ENCODE data around the gene RUNX1.

RUNX1 gene

DNA sequence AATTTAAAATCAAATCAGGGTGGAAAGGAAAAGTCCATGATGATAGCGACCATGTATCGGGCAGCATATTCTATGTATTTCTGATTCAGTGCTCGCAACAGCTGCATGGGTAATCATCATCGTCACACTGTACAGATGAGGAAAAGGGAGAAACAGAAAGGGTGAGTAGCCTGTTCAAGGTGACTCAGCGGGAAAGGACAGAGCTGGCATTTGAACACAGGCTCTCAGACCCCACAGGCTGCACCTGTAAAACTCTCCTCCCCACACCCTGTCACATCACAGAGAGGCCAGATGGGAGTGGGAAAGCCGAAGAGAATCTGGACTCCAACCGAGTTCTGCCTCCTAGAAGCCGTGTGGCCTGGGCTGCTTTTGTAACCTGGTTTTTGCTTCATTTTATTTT lies 14.0 kb downstream of the RUNX1 start:
- no peak for DNase-seq

DNA sequence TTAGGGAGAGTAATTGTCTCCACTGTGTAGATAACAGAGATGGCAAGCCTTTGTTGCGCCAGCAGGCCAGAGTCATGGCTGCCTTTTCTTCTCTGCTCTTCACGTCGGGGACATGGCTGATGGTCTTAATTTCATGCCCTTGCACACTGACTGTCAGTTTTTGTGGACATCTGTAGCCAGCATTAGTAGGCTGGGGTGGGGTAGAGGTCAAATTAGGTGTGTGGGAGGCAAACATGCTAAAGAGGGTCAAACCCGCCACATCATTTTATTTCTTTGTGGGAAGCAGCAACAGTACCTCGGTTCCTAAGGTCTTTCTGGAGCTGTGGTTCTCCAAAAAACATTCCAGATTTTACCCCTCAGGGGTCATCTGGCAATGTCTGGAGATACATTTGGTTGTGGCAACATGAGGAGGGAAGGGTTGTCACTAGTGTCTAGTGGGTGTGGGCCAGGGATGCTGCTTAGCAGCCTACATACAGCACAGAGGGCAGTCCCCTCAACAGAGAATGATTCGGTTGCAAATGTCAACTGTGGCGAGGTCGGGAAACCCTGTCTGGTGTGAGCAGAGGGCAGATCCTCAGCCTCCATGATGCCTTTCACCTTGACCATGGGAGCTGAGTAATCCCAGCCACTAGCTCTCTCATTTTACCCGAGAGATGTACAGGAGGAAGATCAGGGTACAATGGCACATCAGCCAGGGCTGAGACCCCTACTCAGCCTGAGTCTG lies 14.7 kb downstream of the RUNX1 start:
- no peak for DNase-seq

DNA sequence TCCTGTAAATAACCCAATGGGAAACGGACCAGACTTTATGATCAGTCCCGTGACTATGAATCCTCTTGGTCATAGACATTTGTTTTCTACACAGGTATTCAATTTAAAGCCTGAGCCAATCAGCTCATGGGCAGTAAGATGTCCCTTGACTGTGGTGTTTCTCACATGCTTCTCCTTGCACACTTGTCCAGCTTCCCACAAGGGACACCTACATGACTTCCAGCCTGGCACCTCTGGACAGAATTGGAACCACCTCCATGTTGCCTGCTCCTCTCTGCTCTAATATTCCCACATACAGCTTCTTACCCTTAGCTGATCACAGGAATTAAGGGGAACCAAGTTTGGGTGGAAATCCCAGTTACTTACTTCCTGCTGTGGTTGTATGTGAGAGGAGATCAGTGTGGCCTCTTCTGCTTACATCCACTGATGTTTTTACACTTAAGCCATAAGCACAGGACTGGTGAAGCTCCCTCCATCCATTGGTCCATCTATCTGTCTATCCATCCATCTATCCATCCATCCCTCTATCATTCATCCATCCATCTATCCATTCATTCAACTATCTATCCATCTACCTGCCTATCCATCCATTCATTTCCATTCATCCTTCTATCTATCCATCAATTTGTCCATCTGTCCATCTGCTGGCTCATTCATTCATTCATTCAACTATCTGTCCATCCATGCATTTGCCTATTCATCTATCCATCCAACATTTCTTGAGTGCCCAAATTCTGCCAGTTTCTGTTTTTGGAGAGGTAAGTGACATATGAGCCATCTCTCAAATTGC lies 16.4 kb downstream of the RUNX1 start:
- DNase-seq: no peak

DNA sequence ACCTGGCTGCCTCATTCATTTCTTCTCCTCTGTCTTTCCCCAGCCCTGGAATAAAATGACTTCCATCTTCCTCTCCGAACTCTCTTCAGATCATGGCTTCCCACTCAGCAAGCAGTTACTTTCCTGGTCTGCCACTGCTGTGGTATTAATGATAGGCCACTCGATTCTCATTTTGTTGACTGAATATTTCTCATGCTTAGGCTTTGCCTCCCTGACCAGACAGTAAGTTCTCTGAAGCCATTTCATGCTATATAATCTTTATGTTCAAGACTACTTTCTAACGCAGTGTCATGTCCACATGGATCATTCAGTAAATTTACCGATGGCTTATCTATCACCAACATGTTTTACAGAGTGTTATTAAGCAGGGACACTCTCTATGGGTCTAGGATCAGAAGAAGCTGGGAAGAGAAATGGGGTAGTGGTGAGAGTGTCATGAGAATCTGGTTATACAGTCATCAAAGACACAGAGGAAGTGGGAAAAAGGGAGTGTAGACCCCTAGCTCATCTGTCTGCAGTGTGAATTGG lies 20.6 kb downstream of the RUNX1 start:
- no peak for DNase-seq

DNA sequence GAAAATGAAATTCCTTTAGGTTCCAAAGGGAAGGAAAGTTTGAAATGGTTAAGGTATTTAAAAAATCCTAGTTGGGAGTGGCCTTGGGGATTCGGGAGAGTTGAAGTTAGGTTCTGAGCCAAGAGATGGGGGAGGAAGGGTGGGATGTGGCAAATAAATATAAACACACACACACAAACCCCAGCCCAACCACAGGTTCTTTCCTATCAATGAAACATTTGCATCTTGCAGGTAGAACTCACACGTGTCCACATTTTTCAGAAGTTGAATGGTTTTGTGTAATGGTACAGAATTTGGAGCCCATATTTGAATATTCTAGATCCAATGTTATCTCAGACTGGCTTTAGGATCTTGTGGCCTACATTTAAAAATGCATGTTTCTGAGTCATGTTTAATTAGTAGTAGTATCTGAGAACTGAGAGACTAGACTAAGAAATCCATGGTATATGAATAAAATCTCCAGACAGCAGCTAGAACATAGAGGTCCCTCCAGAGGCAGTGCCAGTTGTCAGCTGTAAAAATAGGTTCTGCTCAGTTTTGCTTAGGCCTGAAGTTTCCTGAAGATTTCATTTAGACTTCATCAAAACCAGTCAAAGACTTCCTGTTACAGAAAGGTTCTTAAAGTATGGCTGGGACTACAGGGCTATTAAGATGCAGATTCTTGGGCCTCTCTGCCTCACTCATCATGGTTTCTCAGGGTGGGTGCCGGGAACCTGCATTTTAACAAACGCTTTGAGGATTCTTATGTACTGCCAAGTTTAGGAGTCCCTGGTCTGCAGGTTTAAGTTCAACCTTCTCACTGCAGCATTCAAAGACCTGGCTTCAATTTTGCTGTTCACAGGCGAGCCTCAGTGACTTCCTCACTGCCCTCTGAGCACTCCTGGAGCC lies 21.3 kb downstream of the RUNX1 start:
- DNase-seq: no peak

DNA sequence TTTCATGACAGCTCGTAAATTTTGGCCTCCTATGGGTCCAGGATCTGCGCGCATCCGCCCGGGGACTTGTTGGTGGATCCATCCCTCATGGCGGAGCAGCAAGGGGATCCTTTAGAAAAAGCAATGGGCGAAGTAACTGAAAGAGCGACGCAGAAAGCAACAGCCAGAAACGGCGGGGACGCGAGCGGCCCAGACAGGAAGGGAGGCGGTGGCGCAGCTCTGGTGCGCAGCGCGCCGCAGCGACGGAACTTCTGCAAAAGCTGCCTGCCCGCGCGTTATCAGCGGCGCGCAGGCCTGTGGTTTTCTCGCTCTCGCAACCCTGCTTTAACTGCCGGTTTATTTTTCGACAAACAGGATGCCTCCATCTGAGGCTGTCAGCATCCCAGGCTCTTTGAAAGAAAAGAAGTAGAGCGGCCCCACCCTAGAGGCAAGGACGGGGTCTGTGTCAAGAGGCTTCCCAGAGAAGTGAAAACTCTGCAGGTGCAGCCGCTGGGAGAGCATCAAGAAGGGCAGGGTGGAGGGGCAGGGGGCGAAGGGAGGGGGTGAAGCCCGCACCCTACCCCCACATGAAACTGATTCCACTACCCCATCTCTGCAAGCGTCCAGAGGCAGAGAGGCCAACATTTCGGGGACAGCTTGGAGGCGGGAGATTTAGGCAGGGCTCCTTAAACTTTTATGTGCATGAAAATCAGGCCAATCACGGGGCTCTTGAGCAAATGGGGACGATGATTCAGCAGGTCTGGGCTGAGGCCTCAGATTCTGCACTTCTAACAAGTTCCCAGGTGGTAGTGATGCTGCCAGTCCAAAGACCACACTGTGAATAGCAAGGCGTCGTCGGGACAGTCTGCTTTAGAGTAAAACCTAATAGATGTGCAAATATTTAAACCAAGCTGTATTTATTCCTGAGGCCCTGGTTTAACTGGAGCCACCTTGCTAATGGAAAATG lies 22.2 kb downstream of the RUNX1 start:
- DNase-seq: no peak

DNA sequence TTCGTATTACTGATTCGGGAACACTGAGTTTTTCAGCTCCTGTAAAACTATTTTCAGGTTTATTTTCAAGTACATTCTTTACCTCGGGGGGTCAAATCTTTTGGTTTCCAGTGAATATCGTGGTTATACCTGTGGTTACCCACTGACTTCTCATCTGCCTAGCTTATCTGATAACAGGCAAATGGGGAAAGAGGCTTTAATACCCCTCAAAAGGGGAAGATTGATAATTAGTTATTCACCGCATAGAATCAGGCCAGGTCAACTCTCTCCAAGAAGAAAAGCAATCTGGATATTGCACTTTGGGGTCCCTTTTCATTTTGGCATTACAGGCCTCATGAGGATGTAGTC lies 23.0 kb downstream of the RUNX1 start:
- no peak for DNase-seq

DNA sequence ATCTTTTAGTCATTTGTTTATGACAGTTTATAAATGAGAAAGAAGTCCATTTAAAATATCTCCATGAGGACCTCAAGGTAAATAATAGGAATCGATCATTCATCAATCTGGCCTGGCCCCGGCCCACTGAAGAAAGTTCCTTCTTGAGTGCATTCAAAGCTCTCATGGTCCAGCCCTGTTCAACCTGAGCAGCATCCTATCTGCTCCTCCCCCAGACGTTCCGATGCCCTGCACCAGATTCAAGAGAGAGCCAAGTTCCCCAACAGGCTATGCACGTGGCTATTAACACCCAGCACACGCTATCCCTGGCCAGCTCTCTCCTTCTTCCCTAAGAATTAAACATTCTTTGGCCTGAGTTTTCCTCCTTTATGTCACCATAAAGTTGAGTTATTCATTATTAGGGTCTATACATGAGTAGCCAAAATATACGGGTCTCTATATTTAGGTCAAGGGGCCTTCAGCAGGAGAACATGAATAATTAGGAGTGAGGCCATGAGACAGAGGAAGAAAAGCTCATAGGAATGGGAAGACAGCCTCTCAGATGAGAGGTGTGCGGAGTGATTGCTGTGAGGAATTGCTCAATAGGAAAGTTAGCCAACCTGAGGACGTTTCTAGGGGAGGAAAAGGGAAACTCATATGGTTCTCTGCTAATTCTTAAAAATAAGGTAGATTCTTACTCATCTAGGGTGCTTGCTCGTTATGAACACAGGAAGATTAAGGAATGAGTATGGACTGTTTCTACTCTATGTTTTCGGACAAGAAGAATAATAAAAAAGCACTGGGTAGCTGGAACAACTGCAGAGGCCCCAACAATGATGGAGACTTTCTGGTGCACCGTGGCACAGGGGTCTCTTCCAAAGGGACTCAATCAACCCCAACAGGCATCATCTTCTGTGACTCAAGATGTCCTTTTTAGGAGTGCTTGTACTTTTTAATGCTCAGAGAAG lies 23.6 kb downstream of the RUNX1 start:
- no peak for DNase-seq

DNA sequence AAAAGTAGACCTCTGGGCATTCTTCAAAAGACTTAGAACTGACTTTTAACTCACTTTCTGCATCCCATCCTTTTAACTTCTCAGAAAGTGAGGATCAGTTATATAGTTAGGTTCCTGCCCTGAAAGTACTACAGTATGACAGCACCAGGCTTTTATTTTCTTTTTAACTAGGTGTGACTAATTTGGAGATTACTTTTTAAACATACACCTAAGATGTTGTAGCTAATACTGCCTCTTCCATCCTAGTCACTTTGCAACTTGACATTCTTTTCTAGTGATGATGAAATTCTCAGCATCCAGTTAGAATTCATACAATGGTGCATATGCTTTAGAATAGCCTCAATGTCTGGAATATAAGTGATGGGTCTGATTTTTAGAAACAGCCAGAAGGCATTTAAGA lies 24.6 kb downstream of the RUNX1 start:
- DNase-seq: no peak

DNA sequence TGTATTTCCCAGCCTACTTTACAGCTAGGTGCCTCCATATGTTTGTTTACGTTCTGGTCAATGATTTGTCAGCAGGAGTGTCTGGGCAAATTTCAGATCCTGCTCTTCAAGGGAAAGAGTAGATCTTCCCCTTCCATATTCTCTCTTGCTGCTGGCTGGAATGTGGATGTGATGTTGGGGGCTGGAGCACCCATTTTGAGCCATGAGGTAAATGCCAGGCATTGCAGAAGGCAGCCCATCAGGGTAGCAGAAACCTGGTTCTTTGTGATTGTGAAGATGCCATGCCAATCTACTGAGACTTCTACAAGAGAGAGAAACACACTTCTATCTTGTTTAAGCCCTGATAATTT lies 25.1 kb downstream of the RUNX1 start:
- no peak for DNase-seq

DNA sequence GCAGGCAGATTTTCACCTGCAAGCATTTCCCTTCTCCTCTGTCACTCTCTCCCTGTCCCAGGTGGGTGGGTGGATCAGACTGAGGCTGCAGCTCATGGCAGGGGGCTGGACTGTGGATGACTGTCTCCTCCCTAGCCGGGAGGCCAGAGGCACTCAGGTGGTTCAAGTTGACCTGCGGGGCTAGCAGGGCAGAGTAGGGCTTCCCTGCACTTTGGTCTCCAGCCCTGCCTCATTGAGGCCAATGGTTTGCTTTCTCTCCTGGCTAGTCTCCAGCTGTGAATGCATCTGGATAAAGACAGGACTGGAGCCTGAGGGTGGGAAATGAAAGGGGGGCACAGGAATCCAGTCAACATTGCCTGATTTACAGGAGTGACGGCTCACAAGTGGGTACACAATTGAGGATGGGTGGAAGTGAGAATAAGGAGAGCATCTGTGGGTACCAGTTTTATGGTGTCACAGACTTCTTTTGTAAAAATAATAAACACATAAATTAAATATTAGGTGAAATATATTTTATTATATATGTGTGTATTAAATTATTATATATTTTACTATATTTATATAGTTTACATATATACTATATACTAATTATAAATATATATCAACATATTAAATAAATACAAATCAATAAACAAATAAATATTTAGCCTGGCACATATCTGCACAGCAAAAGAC lies 25.6 kb downstream of the RUNX1 start:
- no peak for DNase-seq

DNA sequence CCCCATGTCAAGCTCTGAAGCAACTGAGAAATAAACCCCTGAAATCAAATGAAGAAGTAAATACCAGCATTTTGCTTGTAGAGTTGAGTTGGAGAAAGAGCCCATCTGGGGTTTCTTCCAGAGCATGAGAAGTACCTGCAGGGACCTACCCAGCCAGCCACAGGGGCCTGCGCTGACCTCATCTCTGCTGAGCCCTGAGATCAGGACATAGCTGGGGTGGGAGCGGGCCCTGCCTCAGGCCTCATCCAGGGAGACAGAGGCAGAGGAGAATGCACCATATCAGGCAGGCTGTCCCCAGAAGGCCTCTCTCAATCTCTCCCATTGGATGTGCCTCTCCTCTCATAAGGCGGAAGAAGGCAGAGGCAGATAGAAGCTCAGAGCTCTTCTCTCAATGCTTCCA lies 27.6 kb downstream of the RUNX1 start:
- DNase-seq: no peak

DNA sequence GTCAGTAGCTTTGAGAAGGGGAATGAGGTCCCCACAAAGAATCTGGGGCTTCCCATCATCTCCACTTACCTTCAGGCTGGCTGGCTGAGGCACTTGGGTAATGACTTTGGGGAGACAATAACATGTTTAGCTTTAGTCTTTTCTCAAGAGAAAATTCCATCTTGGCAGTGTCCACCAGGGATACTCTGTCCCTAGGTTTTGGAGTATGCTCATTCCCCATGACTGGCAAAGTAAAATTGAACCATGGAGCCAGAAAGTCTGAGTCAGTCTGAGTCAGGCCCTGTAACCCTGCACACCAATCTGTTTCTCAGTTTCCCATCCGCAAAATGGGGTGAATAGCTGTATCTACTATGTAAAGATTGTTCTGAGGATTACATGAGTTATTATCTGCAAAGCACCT lies 28.2 kb downstream of the RUNX1 start:
- DNase-seq: no peak

DNA sequence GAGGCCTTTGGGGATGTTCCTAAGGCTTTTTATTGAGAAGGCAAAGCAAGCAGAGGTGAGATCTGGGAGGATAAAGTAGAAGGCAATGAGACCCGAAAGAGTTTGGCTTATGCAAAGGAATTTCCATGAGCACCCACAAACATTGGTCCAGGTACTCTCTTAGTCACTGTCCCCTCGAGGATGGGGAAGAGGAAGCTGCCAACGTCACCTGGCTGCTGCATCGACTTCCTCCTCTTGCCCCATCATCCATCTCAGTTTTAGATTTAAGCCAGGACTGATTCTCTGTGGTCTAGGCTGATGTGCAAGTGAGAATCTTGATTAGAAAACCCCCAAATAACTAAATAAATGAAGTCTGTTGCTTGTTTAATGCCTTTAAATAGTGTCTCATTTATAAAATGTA lies 28.7 kb downstream of the RUNX1 start:
- no peak for DNase-seq

DNA sequence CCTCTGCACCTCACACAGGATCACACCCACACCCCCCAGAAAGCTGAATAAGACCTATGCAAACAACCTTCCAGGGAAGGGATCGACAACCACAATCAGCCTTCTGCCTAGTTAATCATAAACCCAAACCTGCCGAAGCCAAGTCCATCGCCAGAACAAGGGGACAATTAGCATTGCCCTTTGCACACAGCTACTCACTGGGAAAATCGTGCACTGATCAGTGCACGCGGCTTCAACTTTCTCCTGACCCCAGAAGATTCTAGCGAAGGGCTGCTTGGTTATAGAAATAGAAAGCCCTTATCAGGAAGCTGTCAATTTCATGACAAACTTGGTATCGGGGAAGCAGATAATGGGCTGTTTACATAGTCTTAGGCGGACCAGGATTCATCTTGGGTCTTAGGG lies 29.5 kb downstream of the RUNX1 start:
- DNase-seq: no peak

DNA sequence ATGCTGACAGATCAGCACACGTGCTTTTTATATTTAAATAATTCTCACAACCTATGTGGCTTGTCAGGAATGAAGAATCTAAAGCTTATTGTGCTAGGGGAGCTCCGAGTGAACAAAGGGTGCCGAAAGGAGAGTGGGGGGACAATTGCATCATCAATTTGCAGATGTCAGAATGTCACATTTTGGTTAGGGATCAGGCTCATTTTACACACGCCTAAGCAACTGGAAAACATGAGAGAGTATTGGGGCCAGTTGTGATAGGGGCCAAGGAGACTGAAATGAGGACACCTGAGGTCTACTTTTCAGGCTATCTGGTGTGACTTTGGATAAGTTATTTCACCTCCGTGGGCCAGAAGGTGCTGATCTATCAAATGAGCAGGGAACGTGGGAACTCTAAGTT lies 31.8 kb downstream of the RUNX1 start:
- DNase-seq: no peak

DNA sequence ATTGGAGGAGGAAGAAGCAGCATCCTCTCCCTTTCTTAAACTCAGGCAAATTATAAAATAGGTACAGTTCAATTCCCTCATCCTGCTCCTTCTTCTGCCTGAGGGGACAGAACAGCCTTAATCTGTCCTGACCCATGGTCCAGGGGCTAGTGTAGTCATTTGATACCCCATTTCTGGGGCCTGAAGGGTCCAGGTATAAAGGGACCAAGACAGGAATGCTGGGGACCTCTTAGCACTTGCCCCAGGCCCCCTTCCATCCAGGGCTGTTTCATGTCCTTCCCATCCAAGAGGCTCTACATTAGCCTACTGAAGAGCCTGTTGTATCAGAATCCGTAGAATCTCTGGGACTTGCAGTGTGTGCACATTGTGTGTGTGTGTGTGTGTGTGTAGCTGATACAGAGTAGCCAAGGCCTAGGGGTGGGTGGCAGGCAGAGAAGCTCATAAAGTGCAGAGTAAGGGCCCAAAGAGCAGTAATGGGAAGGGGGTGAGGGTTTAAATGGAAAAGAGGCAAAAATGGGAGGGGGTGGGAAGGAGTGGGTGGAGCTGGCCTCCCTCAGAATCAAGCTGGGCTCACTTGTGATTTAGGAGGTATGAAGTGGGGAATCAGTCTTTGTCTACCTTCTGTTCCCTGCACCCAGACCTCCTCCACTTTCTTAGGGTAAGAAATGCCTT lies 32.4 kb downstream of the RUNX1 start:
- DNase-seq: no peak

DNA sequence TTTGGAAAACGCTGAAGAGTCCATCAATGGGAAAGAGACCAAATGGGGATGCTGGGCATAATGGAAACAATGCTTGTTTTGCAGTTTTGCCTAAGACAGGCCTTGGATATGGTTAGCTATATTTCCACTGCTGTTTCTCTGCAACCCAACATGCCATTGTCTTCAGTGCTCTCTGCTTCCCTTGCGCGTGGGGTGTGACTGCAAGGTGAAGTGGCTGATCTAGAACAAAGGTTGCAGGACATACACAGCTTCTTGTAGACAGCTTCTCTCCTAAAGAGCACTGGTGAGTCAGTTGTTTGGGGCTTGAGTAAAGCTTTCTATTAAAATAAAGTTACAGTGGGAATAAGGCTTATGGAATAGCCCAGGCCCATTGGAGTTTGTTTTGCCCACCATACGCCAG lies 33.0 kb downstream of the RUNX1 start:
- no peak for DNase-seq

DNA sequence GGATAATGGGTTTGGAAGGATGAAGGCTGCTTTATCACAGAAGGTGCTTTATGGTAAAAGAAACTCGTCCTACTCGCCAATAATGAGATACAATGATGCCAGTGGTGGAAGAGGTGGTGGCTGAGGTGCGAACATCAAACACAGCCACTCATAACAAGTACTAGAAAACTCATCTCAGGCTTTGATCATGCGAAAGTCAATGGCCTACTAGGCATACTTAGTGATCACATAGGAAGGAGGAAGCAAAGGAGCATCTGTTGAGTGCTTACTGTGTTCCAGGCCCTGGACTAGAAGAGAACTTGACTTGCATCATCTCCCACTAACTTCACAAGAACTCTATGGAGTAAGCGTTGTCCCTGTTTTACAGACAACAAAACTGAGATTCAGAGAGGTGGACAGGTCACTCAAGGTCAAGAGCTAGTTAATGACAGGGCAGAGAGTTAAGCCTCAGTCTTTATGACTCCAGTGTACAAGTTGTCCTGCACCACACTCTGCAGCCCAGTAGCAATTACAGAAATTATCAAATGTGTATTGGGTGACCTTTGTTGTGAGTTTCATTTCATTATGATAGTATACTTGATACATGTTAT lies 33.6 kb downstream of the RUNX1 start:
- no peak for DNase-seq

All from NCI-H226 (cell line).